Measurements from ENCODE around the gene IL1RN. TPM values are rescaled to one million over a fixed set of nuclear protein-coding genes. Genes with fewer than 3 reads are reported as not detected.

IL1RN gene
- total and polyA plus RNA-seq, 2 donors from 2014 or later = 1.3 to 2.1 TPM

DNA sequence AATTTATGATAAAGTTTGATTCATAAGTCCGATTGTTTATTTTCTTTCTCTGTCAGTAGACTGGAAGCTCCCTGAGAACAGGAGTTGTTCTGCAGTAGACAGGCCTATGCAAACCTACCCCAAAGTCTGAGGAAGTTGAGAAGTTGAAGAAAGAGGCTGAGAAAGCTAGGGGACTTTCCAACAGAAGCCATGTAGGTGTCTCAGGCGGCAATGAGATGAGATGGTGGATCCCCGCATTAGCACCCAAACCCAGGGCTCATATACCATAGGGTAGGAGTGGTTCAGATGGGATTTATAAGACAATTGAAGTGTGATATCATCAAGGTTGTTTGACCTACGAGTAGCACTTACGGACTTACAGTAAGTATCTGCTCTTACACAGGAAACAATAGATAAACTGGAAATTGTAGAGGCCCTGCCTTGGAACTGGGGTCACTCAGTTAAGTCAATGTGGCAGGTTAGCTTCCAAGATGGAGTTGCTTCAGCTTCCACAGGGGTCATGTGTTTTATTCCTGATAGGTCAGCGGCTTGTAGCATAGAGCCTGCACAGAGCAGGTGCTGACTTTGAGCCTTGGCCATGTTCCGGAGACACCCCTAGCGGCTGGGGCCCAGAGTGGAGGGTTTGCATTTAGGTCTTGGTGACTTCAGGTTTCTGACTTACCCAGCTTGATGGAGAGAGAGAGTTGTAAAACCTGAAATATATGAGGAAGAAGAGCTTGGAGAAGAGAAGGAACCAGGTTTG, 44.1 kb downstream of the IL1RN start:
- TF ChIP-seq CTCF (IDR thresholded peaks at IDR 0.05; ENCODE audit: borderline replicate concordance, extremely low read depth, insufficient read depth) = no peak
- H3K36me3 ChIP-seq (ENCODE audit: control insufficient read depth in 2 of 3, insufficient read depth in 3 of 3, low read length in 3 of 3) = no peaks in the 10 kb centered on the region
- H3K27me3 ChIP-seq (ENCODE audit: control insufficient read depth, insufficient read depth, low read length) = no peaks in the 10 kb centered on the region
- H3K9me3 ChIP-seq (ENCODE audit: control insufficient read depth in 2 of 3, insufficient read depth in 1 of 3, low read length in 3 of 3) = no peaks in the 10 kb centered on the region
- no peak overlapping the region for H3K4me3 ChIP-seq (ENCODE audit: low read length in 3 of 3)
- H3K4me1 ChIP-seq (ENCODE audit: control insufficient read depth in 2 of 3, insufficient read depth in 2 of 3, low read depth in 1 of 3, low read length in 3 of 3) = peaks cover 0 to 5% (median 4%) of the 10 kb centered on the region in 3 donors
- no peak overlapping the region for H3K27ac ChIP-seq (ENCODE audit: low read depth in 2 of 2, low read length in 2 of 2)
- intact Hi-C loops (cut with DNase I) = no loop called here
- H3K9ac ChIP-seq (ENCODE audit: low read length in 3 of 3) = no peak overlapping the region
- FAIRE-seq = no peak
- no peak for DNase-seq

DNA sequence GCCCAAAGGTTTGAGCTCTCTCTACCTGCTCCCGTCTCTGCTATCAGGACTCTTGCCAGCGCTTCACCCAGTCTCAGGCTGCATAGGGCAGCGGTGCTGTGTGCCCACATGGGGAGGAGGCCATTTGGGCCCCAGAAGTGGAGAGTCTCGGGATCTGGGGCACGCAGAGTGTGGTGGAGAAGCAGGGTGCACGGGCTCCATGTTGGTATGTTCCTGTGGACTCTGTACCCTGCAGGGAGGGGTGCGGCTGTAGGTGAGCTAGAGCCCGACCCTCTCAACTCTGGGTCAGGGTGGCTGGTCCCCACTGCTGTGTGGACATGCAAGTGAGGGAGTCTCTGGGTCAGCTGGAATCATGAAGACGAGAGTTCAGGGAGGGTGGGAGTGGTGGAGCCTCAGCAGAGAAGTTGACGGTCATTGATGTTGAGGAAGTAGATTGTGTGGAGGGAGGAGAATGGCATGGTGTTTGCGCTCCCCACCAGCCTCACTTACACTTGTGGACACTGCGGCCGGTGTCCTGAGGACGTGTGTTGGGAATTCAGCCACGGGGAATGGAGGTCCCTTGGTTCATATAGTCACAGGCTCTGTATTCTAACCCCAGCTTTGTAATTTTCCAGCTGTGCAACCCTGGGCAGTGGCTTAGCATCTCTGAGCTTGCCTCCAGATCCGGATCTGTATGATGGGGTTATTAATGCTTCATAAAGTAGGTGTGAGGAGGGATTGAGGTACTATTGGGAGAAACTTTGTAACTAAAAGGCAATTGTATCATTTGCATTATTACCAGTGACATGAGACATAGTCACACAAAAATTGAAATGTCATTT, 45.5 kb downstream of the IL1RN start:
- no peaks in the 10 kb centered on the region for H3K36me3 ChIP-seq (ENCODE audit: control insufficient read depth in 2 of 3, insufficient read depth in 3 of 3, low read length in 3 of 3)
- no peaks in the 10 kb centered on the region for H3K4me1 ChIP-seq (ENCODE audit: control insufficient read depth in 2 of 3, insufficient read depth in 2 of 3, low read depth in 1 of 3, low read length in 3 of 3)
- TF ChIP-seq CTCF (IDR thresholded peaks at IDR 0.05; ENCODE audit: borderline replicate concordance, extremely low read depth, insufficient read depth) = no peak
- no peaks in the 10 kb centered on the region for H3K27me3 ChIP-seq (ENCODE audit: control insufficient read depth, insufficient read depth, low read length)
- H3K4me3 ChIP-seq (ENCODE audit: low read length in 3 of 3) = no peak overlapping the region
- no peak overlapping the region for H3K27ac ChIP-seq (ENCODE audit: low read depth in 2 of 2, low read length in 2 of 2)
- FAIRE-seq (no peak), DNase-seq (peak in 1 of 5 donors; percentile 57)
- intact Hi-C loops (cut with DNase I) = no loop called here
- no peaks in the 10 kb centered on the region for H3K9me3 ChIP-seq (ENCODE audit: control insufficient read depth in 2 of 3, insufficient read depth in 1 of 3, low read length in 3 of 3)
- H3K9ac ChIP-seq (ENCODE audit: low read length in 3 of 3) = no peak overlapping the region

DNA sequence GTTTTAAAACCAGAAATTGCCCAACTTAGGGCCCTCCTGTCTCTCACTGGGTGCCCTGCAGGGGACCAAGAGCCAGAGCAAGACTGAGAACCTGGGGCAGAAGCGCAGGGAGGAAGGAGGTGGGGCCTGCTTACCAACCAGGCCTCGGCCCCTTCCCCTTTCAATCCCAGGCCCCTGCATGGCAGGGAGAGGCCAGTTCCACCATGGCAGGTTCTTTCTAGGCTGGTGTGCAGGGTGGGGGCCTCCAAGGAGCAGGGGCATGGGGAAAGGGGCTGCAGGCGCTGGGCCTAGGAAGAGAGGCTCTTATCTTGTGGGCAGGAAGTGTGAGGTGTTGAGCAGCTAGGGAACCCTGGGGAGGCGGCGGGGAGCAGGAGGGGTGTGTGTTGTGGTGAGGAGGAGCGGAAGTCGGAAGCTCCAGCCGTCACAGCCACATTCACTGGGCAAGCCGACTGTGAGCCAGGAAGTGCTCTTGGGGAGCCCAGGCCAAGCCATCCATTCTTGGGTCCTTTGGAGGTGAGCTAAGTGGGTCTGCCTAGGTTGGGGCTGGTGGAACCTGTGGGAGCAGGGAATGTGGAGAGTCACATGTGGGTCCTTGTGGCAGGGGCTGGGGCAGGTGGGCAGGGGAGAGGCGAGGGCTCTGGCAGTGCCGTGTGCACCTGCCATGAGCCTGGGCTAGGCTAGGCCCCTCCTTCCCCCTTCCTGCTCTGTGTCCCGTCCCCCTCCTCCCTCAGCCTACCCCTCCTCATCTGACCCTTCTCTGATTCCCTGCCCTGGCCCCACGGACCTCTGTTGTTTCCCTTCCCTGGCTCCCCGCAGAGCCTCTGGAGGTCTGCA, 46.4 kb downstream of the IL1RN start, which contains the start of gene PSD4:
Gene PSD4 (plus strand): TSS at position 430 of the 834 bp plus-strand sequence. CDS start 8,486 bp downstream, outside the sequence.
- H3K4me3 ChIP-seq (ENCODE audit: low read length in 3 of 3) = peak within 1 kb of the TSS in 1 of 3 donors; percentile 14
- H3K27me3 ChIP-seq (ENCODE audit: control insufficient read depth, insufficient read depth, low read length) = no peaks in the 10 kb centered on the region
- no peak within 1 kb of the TSS for H3K9ac ChIP-seq (ENCODE audit: low read length in 3 of 3)
- no peaks in the 10 kb centered on the region for H3K4me1 ChIP-seq (ENCODE audit: control insufficient read depth in 2 of 3, insufficient read depth in 2 of 3, low read depth in 1 of 3, low read length in 3 of 3)
- intact Hi-C loops (cut with DNase I) = no loop called here
- no peak for FAIRE-seq
- H3K27ac ChIP-seq (ENCODE audit: low read depth in 2 of 2, low read length in 2 of 2) = no peak within 1 kb of the TSS
- DNase-seq = peak in 1 of 5 donors; percentile 88
- H3K36me3 ChIP-seq (ENCODE audit: control insufficient read depth in 2 of 3, insufficient read depth in 3 of 3, low read length in 3 of 3) = no peaks in the 10 kb centered on the region
- H3K9me3 ChIP-seq (ENCODE audit: control insufficient read depth in 2 of 3, insufficient read depth in 1 of 3, low read length in 3 of 3) = no peaks in the 10 kb centered on the region
- no peak for TF ChIP-seq CTCF (IDR thresholded peaks at IDR 0.05; ENCODE audit: borderline replicate concordance, extremely low read depth, insufficient read depth)

All from kidney (tissue), 14 donors.